ENCODE data around the gene TAP2. TPM values are rescaled to one million over a fixed set of nuclear protein-coding genes. Genes with fewer than 3 reads are reported as not detected.
"Not testable (repeated sequence)": the region's sequence is repeated elsewhere in the genome, so short reads cannot be mapped to it uniquely, and the experiment has no call there.

TAP2 gene
- total RNA-seq, 1 experiment from 2014 or later, result 59.9 TPM

DNA sequence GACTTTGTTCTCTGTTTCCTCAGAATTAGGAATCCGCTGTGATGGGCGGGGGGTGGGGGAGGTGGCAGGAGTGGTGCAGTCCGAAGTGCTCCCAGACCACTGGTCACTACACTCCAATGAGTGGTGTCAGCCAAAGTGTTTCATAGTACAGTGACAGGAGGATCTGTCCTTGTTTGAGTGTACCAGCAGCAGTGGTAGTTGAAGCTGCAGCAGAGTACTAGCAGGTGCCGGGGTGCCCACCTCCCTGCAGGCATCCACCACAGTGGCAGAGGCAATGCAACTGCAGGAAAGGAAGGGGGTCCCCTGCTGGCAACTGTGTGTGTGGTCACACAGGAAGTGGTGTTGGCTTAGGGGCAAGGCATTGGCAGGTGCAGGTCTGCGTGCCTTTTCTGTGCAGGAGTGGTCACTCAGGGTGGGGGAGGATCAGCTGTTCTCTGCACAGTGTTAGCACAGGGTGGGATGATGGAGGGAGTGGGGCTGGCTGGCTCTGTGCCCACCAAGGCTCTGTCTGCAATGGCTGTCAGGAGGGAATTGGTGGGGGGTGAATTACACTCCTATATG, 31.4 kb downstream of the TAP2 start:
- DNase-seq (ENCODE audit: low read depth, low spot score), result no peak
- no TSS peak for BruUV-seq (replicated peaks)
- CTCF ChIA-PET, result no interaction called here
- no peak overlapping the region for H3K4me3 ChIP-seq (replicated peaks in 1 of 2; ENCODE audit: low read depth in 1 of 2, low read length in 2 of 2)
- no peaks in the 10 kb centered on the region for H3K79me2 ChIP-seq (ENCODE audit: insufficient read depth, low read length)
- no peak overlapping the region for H2AFZ ChIP-seq (ENCODE audit: low read depth, low read length, poor library complexity, severe bottlenecking)
- no peaks in the 10 kb centered on the region for H3K9me3 ChIP-seq (ENCODE audit: control insufficient read depth in 1 of 2, insufficient read depth in 1 of 2, low read depth in 1 of 2, low read length in 2 of 2)
- RAD21 ChIA-PET (ENCODE audit: low non-redundant PET in 1 of 2, low total read pairs in 2 of 2, uncharacterized antibody in 2 of 2, unreplicated experiment in 2 of 2), result no interaction called here
- TF ChIP-seq FOSL1 (IDR thresholded peaks at IDR 0.05; ENCODE audit: low read depth), result no peak
- TF ChIP-seq, protein P1, sequence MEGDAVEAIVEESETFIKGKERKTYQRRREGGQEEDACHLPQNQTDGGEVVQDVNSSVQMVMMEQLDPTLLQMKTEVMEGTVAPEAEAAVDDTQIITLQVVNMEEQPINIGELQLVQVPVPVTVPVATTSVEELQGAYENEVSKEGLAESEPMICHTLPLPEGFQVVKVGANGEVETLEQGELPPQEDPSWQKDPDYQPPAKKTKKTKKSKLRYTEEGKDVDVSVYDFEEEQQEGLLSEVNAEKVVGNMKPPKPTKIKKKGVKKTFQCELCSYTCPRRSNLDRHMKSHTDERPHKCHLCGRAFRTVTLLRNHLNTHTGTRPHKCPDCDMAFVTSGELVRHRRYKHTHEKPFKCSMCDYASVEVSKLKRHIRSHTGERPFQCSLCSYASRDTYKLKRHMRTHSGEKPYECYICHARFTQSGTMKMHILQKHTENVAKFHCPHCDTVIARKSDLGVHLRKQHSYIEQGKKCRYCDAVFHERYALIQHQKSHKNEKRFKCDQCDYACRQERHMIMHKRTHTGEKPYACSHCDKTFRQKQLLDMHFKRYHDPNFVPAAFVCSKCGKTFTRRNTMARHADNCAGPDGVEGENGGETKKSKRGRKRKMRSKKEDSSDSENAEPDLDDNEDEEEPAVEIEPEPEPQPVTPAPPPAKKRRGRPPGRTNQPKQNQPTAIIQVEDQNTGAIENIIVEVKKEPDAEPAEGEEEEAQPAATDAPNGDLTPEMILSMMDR (IDR thresholded peaks at IDR 0.05 in 2 of 3, conservative IDR thresholded peaks at IDR 0.05 in 1 of 3; ENCODE audit: borderline replicate concordance in 1 of 3, insufficient read depth in 1 of 3, low read depth in 2 of 3, low read length in 2 of 3), result 0 out of 6 replicates have a peak, but pooled peaks of 1 of the 3 experiments have one; percentile 13
- TF ChIP-seq YY1 (IDR thresholded peaks at IDR 0.05; ENCODE audit: extremely low read depth, insufficient replicate concordance, low read depth, low read length), result no peak
- H3K27ac ChIP-seq (ENCODE audit: low read depth, low read length), result no peak overlapping the region
- H3K4me1 ChIP-seq (ENCODE audit: control insufficient read depth in 1 of 2, insufficient read depth in 2 of 2, low read length in 2 of 2), result no peaks in the 10 kb centered on the region
- H3K9ac ChIP-seq (ENCODE audit: low read length), result no peak overlapping the region
- intact Hi-C loops (cut with micrococcal nuclease), result no loop called here
- H3K9me2 ChIP-seq (ENCODE audit: insufficient read depth), result no peaks in the 10 kb centered on the region; the same call in 1 of the 2 replicates
- H3K36me3 ChIP-seq (ENCODE audit: control insufficient read depth in 1 of 2, insufficient read depth in 2 of 2, low read length in 2 of 2), result no peaks in the 10 kb centered on the region
- no peak overlapping the region for H3K4me2 ChIP-seq (ENCODE audit: low read length)
- ATAC-seq, result peak; percentile 64; the same call in 1 of the 2 replicates
- no peaks in the 10 kb centered on the region for H4K20me1 ChIP-seq (ENCODE audit: insufficient read depth)
- peaks cover 41% of the 10 kb centered on the region for H3K27me3 ChIP-seq (ENCODE audit: insufficient read depth, low read length)
- POLR2A ChIA-PET, result no interaction called here

DNA sequence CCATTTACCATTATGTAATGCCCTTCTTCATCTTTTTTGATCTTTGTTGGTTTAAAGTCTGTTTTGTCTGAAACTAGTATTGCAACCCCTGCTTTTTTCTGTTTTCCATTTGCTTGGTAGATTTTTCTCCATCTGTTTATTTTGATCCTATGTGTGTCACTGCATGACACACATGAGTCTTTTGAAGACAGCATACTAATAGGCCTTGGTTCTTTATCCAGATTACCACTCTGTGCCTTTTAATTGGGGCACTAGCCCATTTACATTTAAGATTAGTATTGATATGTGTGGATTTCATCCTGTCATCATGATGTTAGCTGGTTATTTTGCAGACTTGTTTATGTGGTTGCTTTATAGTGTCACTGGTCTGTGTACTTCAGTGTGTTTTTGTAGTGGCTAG, 33.1 kb downstream of the TAP2 start:
- intact Hi-C loops (cut with micrococcal nuclease); RAD21 ChIA-PET (ENCODE audit: low non-redundant PET in 1 of 2, low total read pairs in 2 of 2, uncharacterized antibody in 2 of 2, unreplicated experiment in 2 of 2); H2AFZ ChIP-seq (ENCODE audit: low read depth, low read length, poor library complexity, severe bottlenecking); ATAC-seq; POLR2A ChIA-PET; H3K4me3 ChIP-seq (replicated peaks in 1 of 2; ENCODE audit: low read depth in 1 of 2, low read length in 2 of 2); H3K36me3 ChIP-seq (ENCODE audit: control insufficient read depth in 1 of 2, insufficient read depth in 2 of 2, low read length in 2 of 2); H4K20me1 ChIP-seq (ENCODE audit: insufficient read depth); H3K4me2 ChIP-seq (ENCODE audit: low read length); H3K9me2 ChIP-seq (ENCODE audit: insufficient read depth); H3K9me3 ChIP-seq (ENCODE audit: control insufficient read depth in 1 of 2, insufficient read depth in 1 of 2, low read depth in 1 of 2, low read length in 2 of 2); H3K4me1 ChIP-seq (ENCODE audit: control insufficient read depth in 1 of 2, insufficient read depth in 2 of 2, low read length in 2 of 2); H3K9ac ChIP-seq (ENCODE audit: low read length); BruUV-seq (replicated peaks); H3K27ac ChIP-seq (ENCODE audit: low read depth, low read length); DNase-seq (ENCODE audit: low read depth, low spot score); H3K79me2 ChIP-seq (ENCODE audit: insufficient read depth, low read length): not testable (repeated sequence)
- CTCF ChIA-PET, result interaction anchor here (1.5 kb wide), 1 partner anchor 62 kb away, joined by 4 read pairs; no protein-coding TSS in a partner anchor
- H3K27me3 ChIP-seq (ENCODE audit: insufficient read depth, low read length), result peaks cover 55% of the 10 kb centered on the region

Data from HCT116 (cell line).